ENCODE measurements around the gene TMEM184A.

- TF ChIP-seq ZBTB4 (CRISPR knock-in tag; IDR thresholded peaks at IDR 0.05) (no peak), PAX8 (IDR thresholded peaks at IDR 0.05) (no peak), NBN (IDR thresholded peaks at IDR 0.05) (no peak)
Measured at GRCh38 chr7:1550005-1550845, 5.8 kb downstream of the TMEM184A start.

Data from GM12878 (cell line).